ENCODE data around the gene OR52B2.

OR52B2 gene

DNA sequence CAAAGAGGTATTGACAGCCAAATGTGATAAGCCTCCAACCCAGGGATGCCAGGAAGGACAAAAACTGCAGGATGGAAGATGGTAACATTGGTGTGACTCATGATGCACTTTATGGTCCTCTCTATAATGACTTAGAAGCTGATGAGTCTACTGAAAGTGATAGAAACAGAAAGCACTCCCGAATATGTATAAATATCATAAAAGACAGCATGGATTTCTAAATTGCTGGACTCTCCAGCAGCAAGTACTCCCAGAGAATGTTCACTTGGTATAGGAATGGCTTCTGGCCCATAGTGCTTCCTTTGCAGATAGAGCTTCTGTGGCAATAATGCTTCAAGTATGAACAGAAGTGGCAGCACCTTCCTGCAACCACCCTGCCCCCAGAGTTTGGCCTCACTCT lies at the start of gene OR52B2:
TSS of gene OR52B2 (minus strand) at position 101 of the 400 bp plus-strand sequence. CDS start at position 101, 0 bp downstream.
- no peak for DNase-seq

DNA sequence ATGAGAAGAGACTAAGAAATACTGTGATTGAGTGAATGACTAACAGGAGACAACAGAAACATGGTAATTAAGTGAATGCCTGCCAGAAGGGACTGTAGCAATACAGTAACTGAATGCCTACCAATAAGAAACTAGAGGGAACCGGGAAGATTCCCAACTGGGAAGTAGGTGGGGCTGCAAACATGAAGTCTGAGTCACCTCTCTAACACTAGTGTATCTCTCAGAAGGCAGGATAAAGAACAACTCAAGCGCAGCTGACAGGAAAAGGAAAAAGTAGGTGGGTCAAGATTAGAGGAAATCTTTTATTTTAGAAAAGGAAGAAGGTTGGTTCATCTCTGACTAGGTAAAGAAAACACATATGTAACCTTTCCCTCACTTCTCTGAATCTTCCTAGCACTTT lies 49.2 kb upstream of the OR52B2 start:
- DNase-seq, result peak in 1 of 51 donors; percentile 8

DNA sequence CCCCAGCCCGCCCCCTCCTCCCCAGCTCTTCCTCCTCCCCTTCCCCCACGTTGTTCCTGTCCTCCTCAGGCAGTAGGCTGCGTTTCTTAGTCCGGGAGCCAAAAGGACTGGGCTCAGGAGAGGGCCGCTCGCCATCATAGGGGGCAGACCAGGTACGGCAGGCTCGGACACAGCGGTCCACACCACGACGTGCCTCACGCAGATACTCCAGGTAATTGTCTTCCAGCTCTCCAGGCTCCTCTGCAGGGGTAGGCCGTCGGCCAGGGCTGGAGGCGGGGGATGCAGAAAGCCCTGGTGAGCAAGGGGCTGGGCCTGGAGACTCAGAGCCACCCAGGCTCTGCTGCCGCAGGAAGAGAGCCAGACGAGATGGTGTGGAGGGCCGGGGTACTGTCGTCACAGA lies 47.6 kb upstream of the OR52B2 start:
- DNase-seq, result no peak

DNA sequence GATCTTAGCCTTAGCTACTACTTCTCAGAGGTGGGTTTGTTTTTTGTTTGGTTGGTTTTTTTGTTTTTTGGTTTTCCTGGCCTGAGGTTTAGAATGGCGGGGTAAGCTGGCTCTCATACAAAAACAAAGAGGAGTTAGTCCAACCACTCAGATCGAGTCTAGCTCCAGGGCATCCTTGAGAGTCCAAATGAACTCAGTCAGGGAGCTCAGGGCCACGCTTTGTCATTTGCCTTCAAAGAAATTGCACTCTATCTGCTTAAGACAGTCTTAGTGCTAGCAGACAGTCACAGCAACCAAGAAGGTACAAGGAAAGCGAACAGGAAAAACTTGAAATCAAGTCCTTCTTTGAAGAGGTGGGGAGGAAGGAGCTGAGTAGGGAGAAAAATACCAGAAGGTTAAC lies 46.4 kb upstream of the OR52B2 start:
- no peak for DNase-seq

DNA sequence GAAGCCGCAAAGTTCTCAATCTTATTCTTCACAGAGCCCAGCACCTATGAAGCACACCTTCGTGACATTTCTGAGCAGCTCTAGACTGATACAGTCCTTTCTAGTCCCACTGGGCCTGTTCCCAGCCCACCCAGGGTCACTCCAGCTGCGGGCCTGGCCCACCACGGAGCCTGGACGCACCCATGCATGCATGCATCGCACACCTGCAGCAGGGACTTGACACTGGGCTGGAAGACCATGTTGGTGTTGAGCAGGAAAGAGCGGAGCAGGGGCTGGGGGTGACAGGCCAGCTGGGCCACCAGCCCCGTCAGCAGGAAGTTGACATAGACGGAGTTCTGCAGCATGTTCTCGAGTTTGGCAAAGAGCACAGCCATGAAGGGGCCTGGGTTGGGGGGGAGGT lies 44.4 kb upstream of the OR52B2 start:
- DNase-seq, result no peak

GRCh38 chr11:6210274-6210955 lies 40.3 kb upstream of the OR52B2 start:
- DNase-seq, result no peak

- DNase-seq, result no peak
These were observed 39.7 kb upstream of the OR52B2 start for GRCh38 chr11:6209801-6210200.

DNA sequence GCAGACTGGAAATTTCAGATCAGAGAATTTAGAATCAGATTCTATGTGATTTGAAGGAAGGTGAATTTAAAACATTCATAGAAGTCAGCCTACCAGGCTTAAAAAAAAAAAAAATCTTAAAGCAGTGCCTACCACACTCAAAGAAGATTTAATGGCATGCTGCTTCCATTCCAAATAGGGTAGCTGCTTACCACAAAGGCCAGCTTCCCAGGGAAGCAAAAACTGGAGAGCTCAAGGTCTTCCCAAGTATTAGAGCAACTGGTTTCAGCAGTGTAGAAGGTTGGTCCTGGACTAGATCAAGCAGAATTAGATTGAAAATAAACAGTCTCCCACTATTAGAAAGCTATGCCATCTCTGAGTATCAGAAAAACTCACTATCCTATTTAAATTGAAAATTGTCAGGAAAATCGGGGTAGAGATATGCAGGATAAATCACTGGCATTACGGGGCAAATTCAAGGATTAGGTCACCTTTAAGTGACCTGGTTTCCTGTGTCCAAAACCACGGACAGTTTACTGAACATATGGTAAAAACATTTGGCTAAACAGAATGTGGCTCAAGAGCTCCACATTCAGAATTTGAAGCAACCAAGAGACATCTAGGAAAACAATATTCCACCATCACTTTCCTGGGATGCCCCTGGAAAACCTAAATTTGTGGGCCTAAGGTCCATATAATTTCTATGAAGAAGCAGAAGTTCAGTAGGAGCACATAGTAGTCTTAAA lies 36.5 kb upstream of the OR52B2 start:
- DNase-seq, result no peak

DNA sequence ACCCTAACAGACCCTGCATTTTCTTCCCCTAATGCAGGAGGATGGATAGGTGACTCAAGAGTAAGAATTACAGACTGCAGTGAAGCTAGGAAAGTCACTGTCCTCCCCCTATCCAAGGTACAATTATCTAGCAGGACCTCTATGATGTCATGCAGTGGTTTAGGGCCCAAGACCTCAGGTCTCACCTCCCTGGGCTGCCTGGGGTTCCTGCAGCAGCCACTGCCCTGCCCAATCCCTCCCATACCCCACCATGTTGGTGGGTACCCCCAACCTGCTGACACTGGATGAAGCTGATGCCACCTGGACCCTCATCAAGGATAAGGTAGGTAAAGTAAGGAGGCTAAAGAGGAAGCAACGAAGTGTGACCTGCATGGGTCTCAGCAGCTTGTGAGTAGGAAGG lies 35.2 kb upstream of the OR52B2 start, which contains the start of gene C11orf42:
TSS of gene C11orf42 (plus strand) at position 192 of the 400 bp plus-strand sequence. CDS start at position 251, 59 bp downstream.
- no peak for DNase-seq

DNA sequence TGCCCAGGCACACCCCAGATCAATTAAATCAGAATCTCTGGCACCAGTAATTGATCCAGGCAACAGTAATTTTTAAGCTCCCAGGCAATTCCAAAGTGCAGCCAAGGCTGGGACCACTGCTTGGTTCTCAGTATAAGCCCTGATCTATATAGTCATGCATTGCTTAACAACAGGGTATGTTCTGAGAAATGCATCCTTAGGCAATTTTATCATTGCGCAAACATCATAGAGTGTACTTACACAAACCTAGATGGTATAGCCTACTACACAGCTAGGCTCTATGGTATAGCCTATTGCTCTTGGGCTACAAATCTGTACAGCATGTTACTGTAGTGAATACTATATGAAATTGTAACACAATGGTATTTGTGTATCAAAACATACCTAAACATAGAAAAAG lies 34.6 kb upstream of the OR52B2 start:
- peak in 1 of 51 donors; percentile 61 for DNase-seq

GRCh38 chr11:6203327-6203726 lies 33.2 kb upstream of the OR52B2 start:
- DNase-seq, result no peak

GRCh38 chr11:6202041-6202440 lies 31.9 kb upstream of the OR52B2 start:
- no peak for DNase-seq

- no peak for DNase-seq
These were observed 31.4 kb upstream of the OR52B2 start for GRCh38 chr11:6201481-6201880.

DNA sequence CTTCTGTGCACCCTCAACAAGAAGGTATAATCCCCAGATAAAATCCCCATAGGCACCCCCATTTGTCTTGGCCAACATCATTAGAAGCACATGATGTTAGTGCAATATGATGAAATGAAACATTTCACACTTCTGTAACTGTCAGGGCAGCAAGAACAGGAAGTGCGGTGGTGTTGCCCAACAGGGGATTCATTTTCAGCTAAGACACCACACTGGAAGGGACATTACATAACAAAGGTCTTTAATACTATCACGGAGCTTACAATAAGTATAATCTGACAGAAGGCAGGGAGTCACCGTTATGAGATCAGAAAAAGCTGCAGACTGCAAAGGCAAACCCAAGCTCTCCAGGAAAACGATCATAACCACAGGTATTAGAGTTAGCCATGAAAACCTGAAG lies 30.8 kb upstream of the OR52B2 start:
- DNase-seq, result peak in 4 of 51 donors; percentile 1 to 14 (median 4)

DNA sequence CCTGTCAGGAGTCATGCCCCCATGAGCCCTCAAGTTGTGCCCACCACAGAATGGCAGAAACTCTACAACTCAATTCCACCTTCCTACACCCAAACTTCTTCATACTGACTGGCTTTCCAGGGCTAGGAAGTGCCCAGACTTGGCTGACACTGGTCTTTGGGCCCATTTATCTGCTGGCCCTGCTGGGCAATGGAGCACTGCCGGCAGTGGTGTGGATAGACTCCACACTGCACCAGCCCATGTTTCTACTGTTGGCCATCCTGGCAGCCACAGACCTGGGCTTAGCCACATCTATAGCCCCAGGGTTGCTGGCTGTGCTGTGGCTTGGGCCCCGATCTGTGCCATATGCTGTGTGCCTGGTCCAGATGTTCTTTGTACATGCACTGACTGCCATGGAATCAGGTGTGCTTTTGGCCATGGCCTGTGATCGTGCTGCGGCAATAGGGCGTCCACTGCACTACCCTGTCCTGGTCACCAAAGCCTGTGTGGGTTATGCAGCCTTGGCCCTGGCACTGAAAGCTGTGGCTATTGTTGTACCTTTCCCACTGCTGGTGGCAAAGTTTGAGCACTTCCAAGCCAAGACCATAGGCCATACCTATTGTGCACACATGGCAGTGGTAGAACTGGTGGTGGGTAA lies 29.2 kb upstream of the OR52B2 start, which contains the start of gene OR52W1:
TSS of gene OR52W1 (plus strand) at position 51 of the 637 bp plus-strand sequence. CDS start at position 51, 0 bp downstream.
- no peak for DNase-seq

DNA sequence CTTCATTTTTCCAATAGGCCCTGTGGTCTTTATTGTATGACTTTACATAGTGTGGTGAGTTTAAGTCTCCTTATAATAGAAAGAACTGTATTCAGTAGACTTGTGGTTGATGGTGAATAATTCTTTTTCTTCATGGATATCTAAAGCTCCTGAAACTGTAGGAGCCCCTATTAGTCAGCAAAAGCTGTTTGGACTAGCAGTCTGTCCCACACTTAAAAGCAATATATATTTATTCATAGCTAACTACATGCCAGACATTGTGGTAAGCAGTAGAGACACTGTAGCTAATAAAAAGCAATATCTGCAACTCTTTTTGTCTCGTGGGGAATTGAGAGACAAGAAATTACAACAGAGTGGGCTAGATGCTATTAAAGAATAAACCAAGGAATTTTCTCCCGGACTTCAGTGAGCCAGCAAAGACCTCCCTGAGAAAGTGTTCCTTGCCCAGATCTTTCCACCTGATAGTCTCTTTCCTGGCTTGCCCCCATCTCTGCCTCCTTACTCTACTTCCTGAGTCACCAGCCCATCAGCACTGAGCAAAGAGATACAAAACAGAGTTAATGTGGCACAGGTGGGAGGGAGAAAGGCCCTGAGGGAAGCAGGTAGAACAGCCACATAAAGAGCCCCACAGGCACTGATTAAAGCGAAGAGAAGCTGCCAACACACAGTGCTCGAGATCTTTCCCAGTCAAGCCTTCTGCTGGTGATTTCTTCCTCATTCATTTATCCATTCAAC lies 27.5 kb upstream of the OR52B2 start:
- peak in 2 of 51 donors; percentile 8 to 16 for DNase-seq

GRCh38 chr11:6196396-6196795 lies 26.3 kb upstream of the OR52B2 start:
- no peak for DNase-seq

DNA sequence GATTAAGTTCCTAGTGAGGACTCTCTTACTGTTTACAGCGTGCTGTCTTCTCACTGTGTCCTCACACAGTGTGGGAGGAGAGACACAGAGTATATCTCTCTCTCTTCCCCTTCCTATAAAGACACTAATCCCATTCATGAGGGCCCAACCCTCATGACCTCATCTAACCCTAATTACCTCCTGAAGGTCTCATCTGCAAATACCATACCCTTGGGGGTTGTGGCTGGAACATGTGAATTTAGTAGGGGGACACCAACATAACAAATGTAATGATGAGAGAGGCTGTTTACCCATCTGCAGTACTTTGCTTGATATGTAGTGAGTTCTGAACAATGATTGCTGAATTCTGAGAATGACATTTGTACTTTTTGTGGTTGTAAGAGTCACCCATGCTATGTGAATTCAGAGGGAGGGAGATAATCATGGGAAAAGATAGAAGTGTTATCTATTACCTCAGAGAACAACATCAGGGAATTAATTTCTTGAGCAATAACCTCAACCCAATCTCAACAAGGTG lies 24.0 kb upstream of the OR52B2 start:
- DNase-seq, result no peak

DNA sequence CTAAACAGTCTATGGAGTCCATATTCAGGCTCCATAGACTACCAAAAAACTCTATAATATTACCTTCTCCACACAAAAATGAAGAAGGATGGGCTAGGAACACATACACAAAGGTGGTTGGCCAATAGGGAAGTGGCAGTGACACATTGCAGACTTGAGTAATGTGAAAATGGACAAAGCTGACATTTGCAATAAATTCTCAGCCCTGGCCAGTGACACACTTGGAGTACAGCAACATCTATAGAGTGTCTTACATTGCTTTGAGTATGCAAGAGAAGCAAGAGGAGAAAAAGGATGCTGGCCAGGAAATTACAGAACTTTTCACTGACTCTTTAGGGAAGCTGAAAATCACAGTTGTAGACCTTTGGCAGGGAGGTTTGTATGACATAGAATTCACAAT lies 21.6 kb upstream of the OR52B2 start:
- no peak for DNase-seq

GRCh38 chr11:6175440-6175839 lies 5.3 kb upstream of the OR52B2 start:
- DNase-seq, result no peak

DNA sequence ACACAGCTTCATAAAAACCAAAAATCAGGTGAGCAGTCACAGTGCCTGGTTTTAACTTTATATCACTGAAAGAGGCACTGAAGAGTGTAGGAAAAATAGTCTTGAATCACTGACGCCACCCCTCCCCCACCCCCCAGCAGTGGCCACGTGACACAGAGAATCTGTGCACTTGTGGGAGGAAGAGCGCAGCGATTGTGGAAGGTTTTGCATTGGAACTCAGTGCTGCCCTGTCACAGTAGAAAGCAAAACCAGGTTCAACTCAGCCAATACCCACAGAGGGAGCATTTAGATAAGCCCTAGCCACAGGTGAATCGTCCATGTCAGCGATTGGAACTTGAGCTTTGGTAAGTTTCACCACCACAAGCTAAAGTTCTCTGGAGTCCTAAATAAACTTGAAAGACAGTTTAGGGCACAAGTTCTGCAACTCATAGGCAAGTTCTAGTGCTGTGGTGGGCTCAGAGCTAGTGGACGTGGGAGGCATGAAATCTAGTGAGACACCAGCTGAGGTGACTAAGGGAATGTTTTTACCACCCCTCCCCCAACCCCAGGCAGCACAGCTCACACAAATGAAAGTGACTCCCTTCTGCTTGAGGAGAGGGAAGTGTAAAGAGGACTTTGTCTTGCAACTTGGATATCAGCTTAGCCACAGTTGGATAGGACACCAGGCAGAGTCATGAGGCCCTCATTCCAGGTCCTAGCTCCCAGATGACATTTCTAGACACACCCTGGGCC lies 13.3 kb downstream of the OR52B2 start:
- DNase-seq, result no peak
